ENCODE data around the gene OR7D4. TPM values are rescaled to one million over a fixed set of nuclear protein-coding genes. Genes with fewer than 3 reads are reported as not detected.
"Not testable (repeated sequence)": the region's sequence is repeated elsewhere in the genome, so short reads cannot be mapped to it uniquely, and the experiment has no call there.

The OR7D4 gene
- not detected for polyA plus RNA-seq (2013, experiment 1 of 2)
- not detected for polyA plus RNA-seq (2013, experiment 2 of 2)

DNA sequence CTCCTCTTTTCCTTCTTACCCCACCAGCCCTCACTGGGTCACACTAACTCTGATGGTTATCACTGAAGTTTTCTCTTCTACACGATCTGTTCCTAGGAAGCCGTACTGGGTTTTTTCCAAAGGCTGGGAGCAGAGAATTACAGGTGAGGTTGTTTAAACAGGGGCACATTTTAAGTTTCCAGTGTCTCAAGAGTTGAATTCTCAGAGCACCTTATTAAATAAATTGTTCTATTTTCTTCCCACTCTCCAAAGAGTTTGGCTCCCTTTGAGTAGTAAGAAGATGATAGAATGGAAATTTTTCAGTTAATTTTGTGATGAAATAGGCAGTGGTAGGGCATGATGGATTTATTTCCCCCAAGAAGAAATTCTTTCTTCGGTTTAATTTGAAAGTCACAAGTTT is at the start of gene OR7D4:
Gene OR7D4, minus strand, starts transcription at position 101 of the 400 bp plus-strand sequence. CDS start 4,752 bp downstream, outside the sequence.
- 17% methylated on average over 1 of the region's 3 CpGs; no CpG with 5 or more reads in 1 of the 2 experiments for WGBS, 2 experiments (ENCODE audit: insufficient coverage in 2 of 2)

DNA sequence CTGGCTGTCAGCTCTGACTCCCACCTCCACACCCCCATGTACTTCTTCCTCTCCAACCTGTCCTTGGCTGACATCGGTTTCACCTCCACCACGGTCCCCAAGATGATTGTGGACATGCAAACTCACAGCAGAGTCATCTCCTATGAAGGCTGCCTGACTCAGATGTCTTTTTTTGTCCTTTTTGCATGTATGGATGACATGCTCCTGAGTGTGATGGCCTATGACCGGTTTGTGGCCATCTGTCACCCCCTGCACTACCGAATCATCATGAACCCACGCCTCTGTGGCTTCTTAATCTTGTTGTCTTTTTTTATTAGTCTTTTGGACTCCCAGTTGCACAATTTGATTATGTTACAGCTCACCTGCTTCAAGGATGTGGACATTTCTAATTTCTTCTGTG is 31.8 kb upstream of the OR7D4 start:
- Histone ChIP-seq H3K9me3 (ENCODE audit: control insufficient read depth, low read length) (peaks cover 42% of the 10 kb centered on the region), H3K4me3 (ENCODE audit: extremely low read depth, insufficient read depth, low read length, poor library complexity, severe bottlenecking) (no peak overlapping the region), H3K4me1 (ENCODE audit: control insufficient read depth, insufficient read depth, low read length, poor library complexity, severe bottlenecking) (no peaks in the 10 kb centered on the region), H3K36me3 (ENCODE audit: control insufficient read depth, insufficient read depth, low read length) (no peaks in the 10 kb centered on the region), H3K27ac (ENCODE audit: low read depth, low read length, severe bottlenecking) (no peak overlapping the region)
- WGBS, 2 experiments (ENCODE audit: insufficient coverage in 2 of 2): 64 to 74% methylated on average over 4 to 5 of the region's 5 CpGs

More for the DNA sequence above, at the start of gene OR7D4:
- Histone ChIP-seq H3K27ac (ENCODE audit: low read depth, low read length, severe bottlenecking) (no peak within 1 kb of the TSS), H3K36me3 (ENCODE audit: control insufficient read depth, insufficient read depth, low read length) (no peaks in the 10 kb centered on the region), H3K4me3 (ENCODE audit: extremely low read depth, insufficient read depth, low read length, poor library complexity, severe bottlenecking) (no peak within 1 kb of the TSS), H3K9me3 (ENCODE audit: control insufficient read depth, low read length) (peaks cover 44% of the 10 kb centered on the region), H3K4me1 (ENCODE audit: control insufficient read depth, insufficient read depth, low read length, poor library complexity, severe bottlenecking) (no peaks in the 10 kb centered on the region)

DNA sequence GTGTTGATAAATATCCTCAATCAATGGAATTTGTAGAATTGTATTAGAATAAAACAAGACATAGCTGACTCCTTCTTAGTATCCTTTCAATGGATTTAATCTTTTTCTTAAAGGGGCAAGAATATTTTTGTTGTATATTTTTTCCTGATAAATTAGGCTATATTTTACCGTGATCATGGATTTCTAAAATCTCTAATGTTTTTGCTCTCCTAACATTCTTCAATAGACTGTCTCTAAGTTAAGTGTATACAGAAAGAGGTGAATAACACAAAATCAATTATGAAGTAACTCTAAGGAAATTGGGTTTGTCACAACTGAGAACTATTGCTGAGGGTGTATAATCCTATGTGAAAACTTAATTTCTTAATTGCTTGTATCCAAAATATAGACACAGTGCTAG is 31.2 kb upstream of the OR7D4 start, which contains the start of gene OR7E24:
Gene OR7E24, plus strand, starts transcription at position 301 of the 400 bp plus-strand sequence. CDS start 114 bp downstream, outside the sequence.
- WGBS, 2 experiments (ENCODE audit: insufficient coverage in 2 of 2): no CpG with 5 or more reads among the region's 1 CpG
- Histone ChIP-seq H3K4me3 (ENCODE audit: extremely low read depth, insufficient read depth, low read length, poor library complexity, severe bottlenecking) (no peak within 1 kb of the TSS), H3K36me3 (ENCODE audit: control insufficient read depth, insufficient read depth, low read length) (no peaks in the 10 kb centered on the region), H3K27ac (ENCODE audit: low read depth, low read length, severe bottlenecking) (no peak within 1 kb of the TSS), H3K4me1 (ENCODE audit: control insufficient read depth, insufficient read depth, low read length, poor library complexity, severe bottlenecking) (no peaks in the 10 kb centered on the region), H3K9me3 (ENCODE audit: control insufficient read depth, low read length) (peaks cover 37% of the 10 kb centered on the region)

DNA sequence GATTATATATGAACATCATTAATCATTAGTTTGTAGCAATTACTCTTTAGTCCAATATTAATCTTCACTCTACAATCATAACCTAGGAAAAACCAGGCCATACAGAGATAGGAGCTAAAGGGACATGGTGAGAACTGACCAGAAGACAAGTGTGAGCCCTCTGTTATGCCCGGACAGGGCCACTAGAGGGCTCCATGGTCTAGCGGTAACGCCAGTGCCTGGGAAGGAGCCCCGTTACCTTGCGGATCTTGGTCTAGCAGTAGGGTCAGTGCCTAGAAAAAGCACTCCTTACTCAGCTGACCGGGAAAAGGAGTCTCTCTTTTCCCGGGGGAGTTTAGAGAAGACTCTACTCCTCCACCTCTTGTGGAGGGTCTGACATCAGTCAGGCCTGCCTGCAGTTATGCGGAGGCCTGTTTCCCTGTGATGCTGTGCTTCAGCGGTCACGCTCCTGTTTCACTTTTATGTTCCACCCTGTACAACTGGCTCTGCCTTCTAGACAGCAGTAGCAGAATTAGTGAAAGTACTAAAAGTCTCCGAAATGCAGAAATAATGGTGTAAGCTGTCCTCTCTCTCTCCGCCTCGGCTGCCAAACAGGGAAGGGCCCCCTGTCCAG is 13.8 kb downstream of the OR7D4 start:
- 33 to 34% methylated on average over 9 to 11 of the region's 13 CpGs for WGBS, 2 experiments (ENCODE audit: insufficient coverage in 2 of 2)
- Histone ChIP-seq H3K4me3 (ENCODE audit: extremely low read depth, insufficient read depth, low read length, poor library complexity, severe bottlenecking) (no peak overlapping the region), H3K9me3 (ENCODE audit: control insufficient read depth, low read length) (peaks cover 6% of the 10 kb centered on the region), H3K4me1 (ENCODE audit: control insufficient read depth, insufficient read depth, low read length, poor library complexity, severe bottlenecking) (no peaks in the 10 kb centered on the region), H3K27ac (ENCODE audit: low read depth, low read length, severe bottlenecking) (no peak overlapping the region), H3K36me3 (ENCODE audit: control insufficient read depth, insufficient read depth, low read length) (no peaks in the 10 kb centered on the region)

DNA sequence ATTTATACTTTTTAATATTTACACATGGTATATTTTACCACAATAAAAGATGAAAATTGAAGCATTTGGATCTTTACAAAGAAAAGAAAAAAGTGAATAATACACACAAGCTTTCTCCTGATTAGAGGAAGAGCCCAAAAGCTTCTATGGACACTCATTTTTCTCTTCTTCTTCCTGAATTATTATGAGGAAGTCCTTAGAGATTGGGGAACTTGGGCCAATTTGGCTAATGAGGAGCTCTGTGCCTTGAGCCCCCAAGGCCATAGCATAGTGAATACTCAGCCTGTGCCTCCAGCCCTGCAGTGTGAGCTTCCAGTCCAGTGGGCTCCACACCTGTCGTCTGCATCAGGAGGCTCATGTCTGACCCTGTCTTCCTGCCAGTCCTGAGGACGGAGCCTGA is 21.3 kb downstream of the OR7D4 start:
- not testable (repeated sequence) for H3K4me1 ChIP-seq (ENCODE audit: control insufficient read depth, insufficient read depth, low read length, poor library complexity, severe bottlenecking); H3K36me3 ChIP-seq (ENCODE audit: control insufficient read depth, insufficient read depth, low read length); H3K27ac ChIP-seq (ENCODE audit: low read depth, low read length, severe bottlenecking); H3K4me3 ChIP-seq (ENCODE audit: extremely low read depth, insufficient read depth, low read length, poor library complexity, severe bottlenecking)
- H3K9me3 ChIP-seq (ENCODE audit: control insufficient read depth, low read length): peaks cover 24% of the 10 kb centered on the region
- WGBS, 2 experiments (ENCODE audit: insufficient coverage in 2 of 2): no CpG with 5 or more reads among the region's 2 CpGs

DNA sequence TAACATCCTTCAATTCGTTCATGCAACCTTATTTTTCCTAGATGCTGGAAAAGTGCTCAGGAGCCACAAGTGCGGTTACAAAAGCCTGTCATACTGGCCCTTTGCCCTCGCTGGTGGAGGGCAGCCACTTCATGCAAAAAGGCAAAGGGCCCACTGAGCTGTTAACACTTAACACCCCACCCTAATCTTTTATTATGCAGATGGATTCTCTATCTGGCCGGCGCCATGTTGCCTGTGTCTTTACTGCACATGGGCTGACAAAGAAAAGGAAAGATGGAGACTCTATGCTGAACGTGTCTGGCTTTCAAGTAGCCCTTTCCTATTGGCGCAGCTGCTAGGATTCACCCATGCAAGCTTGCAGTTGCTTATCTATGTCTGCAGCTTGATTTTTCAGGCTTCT is 29.9 kb downstream of the OR7D4 start:
- H3K27ac ChIP-seq (ENCODE audit: low read depth, low read length, severe bottlenecking): no peak overlapping the region
- WGBS, 2 experiments (ENCODE audit: insufficient coverage in 2 of 2): 56 to 57% methylated on average over 7 of the region's 7 CpGs
- peaks cover 50% of the 10 kb centered on the region for H3K9me3 ChIP-seq (ENCODE audit: control insufficient read depth, low read length)
- H3K4me3 ChIP-seq (ENCODE audit: extremely low read depth, insufficient read depth, low read length, poor library complexity, severe bottlenecking): no peak overlapping the region
- no peaks in the 10 kb centered on the region for H3K36me3 ChIP-seq (ENCODE audit: control insufficient read depth, insufficient read depth, low read length)
- no peaks in the 10 kb centered on the region for H3K4me1 ChIP-seq (ENCODE audit: control insufficient read depth, insufficient read depth, low read length, poor library complexity, severe bottlenecking)

DNA sequence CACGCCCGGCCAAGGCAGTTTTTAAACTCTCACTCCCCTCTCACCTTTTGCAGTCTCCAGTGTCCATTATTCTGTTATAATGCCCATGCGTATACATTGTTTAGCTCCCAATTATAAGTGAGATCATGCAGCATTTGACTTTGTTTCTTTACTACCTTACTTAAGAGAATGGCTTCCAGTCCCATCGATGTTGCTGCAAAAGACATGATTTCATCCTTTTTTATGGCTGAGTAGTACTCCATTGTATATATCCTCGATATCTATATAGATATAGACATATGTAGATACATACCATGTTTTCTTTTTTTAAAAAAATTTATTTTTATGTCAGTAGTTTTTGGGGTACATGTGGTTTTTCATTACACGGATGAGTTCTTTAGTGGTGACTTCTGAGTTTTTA is 32.2 kb downstream of the OR7D4 start:
- no peaks in the 10 kb centered on the region for H3K36me3 ChIP-seq (ENCODE audit: control insufficient read depth, insufficient read depth, low read length)
- 81 to 82% methylated on average over 3 of the region's 6 CpGs for WGBS, 2 experiments (ENCODE audit: insufficient coverage in 2 of 2)

DNA sequence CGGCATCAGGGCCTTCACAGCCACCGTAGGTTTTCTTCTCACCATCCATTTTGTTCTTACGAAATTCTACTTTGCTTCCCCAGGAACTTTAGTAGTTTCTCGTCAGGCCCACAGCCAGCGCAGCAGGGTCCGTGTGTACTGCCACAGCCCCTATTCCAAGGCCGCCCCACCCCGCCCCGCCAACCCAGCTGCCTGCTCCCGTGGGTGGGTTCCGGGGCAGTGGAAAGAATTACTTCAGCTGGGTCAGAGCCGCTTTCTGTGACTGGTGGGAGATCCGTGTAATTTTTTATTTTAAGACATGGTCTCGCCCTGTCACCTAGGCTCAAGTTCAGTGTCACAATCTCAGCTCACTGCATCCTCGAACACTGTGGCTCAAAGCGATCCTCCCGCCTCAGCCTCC is 36.4 kb downstream of the OR7D4 start:
- Histone ChIP-seq H3K4me3 (ENCODE audit: extremely low read depth, insufficient read depth, low read length, poor library complexity, severe bottlenecking) (no peak overlapping the region), H3K27ac (ENCODE audit: low read depth, low read length, severe bottlenecking) (no peak overlapping the region), H3K9me3 (ENCODE audit: control insufficient read depth, low read length) (peaks cover 32% of the 10 kb centered on the region), H3K36me3 (ENCODE audit: control insufficient read depth, insufficient read depth, low read length) (no peaks in the 10 kb centered on the region), H3K4me1 (ENCODE audit: control insufficient read depth, insufficient read depth, low read length, poor library complexity, severe bottlenecking) (no peaks in the 10 kb centered on the region)
- WGBS, 2 experiments (ENCODE audit: insufficient coverage in 2 of 2): 86 to 93% methylated on average over 17 of the region's 17 CpGs

More for the DNA sequence above, 32.2 kb downstream of the OR7D4 start:
- no peaks in the 10 kb centered on the region for H3K4me1 ChIP-seq (ENCODE audit: control insufficient read depth, insufficient read depth, low read length, poor library complexity, severe bottlenecking)
- H3K4me3 ChIP-seq (ENCODE audit: extremely low read depth, insufficient read depth, low read length, poor library complexity, severe bottlenecking): no peak overlapping the region
- H3K9me3 ChIP-seq (ENCODE audit: control insufficient read depth, low read length): peaks cover 51% of the 10 kb centered on the region
- H3K27ac ChIP-seq (ENCODE audit: low read depth, low read length, severe bottlenecking): no peak overlapping the region

DNA sequence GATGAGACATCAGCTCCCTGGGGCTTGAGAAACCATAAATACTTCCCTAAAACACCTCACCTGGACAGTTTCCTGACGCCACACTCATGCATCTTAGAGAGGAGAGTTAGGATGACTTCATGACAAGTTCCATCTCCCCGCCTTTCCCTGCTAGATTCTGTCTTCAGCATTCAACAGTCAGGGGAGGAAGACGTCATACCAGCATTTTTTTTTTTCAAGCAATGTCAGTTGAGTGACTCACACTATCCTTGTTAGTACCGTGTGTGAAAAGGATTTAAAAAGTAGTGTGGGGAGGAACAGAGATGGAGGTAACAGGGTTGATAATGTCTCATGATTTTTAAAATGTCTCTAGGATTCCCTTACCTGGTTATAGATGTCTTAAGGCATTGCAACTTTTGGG is 40.5 kb downstream of the OR7D4 start, which contains the start of gene OR7D2:
Gene OR7D2, plus strand, starts transcription at position 79 of the 400 bp plus-strand sequence. CDS start 6,803 bp downstream, outside the sequence.
- Histone ChIP-seq H3K9me3 (ENCODE audit: control insufficient read depth, low read length) (peaks cover 22% of the 10 kb centered on the region), H3K36me3 (ENCODE audit: control insufficient read depth, insufficient read depth, low read length) (no peaks in the 10 kb centered on the region), H3K4me3 (ENCODE audit: extremely low read depth, insufficient read depth, low read length, poor library complexity, severe bottlenecking) (no peak within 1 kb of the TSS), H3K4me1 (ENCODE audit: control insufficient read depth, insufficient read depth, low read length, poor library complexity, severe bottlenecking) (no peaks in the 10 kb centered on the region), H3K27ac (ENCODE audit: low read depth, low read length, severe bottlenecking) (no peak within 1 kb of the TSS)
- WGBS, 2 experiments (ENCODE audit: insufficient coverage in 2 of 2): 45 to 53% methylated on average over 3 of the region's 4 CpGs

DNA sequence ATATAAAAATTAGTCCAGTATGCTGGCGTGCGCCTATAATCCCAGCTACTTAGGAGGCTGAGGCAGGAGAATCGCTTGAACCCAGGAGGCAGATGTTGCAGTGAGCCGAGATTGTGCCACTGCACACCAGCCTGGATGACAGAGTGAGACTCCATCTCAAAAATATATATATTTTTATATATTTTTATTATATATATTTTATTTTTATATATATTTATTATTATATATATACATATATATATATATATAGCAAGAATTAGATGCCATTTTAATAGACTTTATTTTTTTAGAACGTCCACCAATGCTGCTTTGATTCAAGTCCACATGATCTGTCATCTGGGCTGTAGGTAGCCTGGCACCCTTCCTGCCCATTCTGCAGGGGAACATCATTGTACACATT is 44.1 kb downstream of the OR7D4 start:
- Histone ChIP-seq H3K36me3 (ENCODE audit: control insufficient read depth, insufficient read depth, low read length) (no peaks in the 10 kb centered on the region), H3K4me3 (ENCODE audit: extremely low read depth, insufficient read depth, low read length, poor library complexity, severe bottlenecking) (no peak overlapping the region), H3K9me3 (ENCODE audit: control insufficient read depth, low read length) (peaks cover 15% of the 10 kb centered on the region), H3K4me1 (ENCODE audit: control insufficient read depth, insufficient read depth, low read length, poor library complexity, severe bottlenecking) (no peaks in the 10 kb centered on the region), H3K27ac (ENCODE audit: low read depth, low read length, severe bottlenecking) (no peak overlapping the region)
- WGBS, 2 experiments (ENCODE audit: insufficient coverage in 2 of 2): 73 to 90% methylated on average over 2 of the region's 5 CpGs

DNA sequence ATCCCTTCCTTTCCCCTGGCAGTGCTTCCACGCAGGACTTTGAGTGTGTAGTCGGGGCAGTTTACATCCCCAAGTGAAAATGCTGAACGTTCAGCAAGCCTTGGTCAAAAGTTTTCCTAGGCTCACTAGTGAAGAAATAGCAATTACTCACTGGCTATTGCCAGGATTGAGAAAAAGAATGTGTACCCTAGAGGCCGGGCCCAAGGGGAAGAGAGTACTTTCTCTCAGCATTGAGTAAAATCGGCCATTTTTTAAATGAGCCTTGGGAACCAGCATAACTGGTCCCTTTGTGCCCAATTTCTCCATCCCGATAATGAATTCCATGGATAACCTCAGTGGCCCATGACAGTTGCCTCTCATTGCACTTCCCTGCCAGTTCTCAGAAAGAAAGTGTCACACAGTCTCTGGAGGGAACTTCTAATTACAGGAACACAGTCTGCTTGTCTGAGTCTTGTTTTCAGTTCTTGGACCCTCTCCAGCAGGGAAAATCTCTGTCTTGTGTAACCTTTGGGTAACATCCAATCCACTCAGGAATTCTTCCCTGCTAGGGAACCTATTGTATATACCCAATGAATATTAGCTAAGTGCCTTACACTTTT is 47.9 kb downstream of the OR7D4 start:
- Histone ChIP-seq H3K4me3 (ENCODE audit: extremely low read depth, insufficient read depth, low read length, poor library complexity, severe bottlenecking) (no peak overlapping the region), H3K27ac (ENCODE audit: low read depth, low read length, severe bottlenecking) (no peak overlapping the region), H3K4me1 (ENCODE audit: control insufficient read depth, insufficient read depth, low read length, poor library complexity, severe bottlenecking) (no peaks in the 10 kb centered on the region), H3K9me3 (ENCODE audit: control insufficient read depth, low read length) (peaks cover 11% of the 10 kb centered on the region), H3K36me3 (ENCODE audit: control insufficient read depth, insufficient read depth, low read length) (no peaks in the 10 kb centered on the region)
- WGBS, 2 experiments (ENCODE audit: insufficient coverage in 2 of 2): 85 to 88% methylated on average over 6 of the region's 6 CpGs

All from mesodermal cell (in vitro differentiated cells).